HG02943 (cell line): ENCODE data around the gene GRIK2.
A peak's percentile ranks its signal among the peaks of the same experiment; 100 is the strongest.
"Not testable (repeated sequence)": the region's sequence is repeated elsewhere in the genome, so short reads cannot be mapped to it uniquely, and the experiment has no call there.

Experiments used
- ATAC-seq: cut with Tn5 transposase; IDR thresholded peaks from one replicate; pipeline ENCODE4 v1.9.1; 2021; ENCODE audit warnings: mild to moderate bottlenecking, low read depth, moderate library complexity; ENCODE audit not compliant: unreplicated experiment

Gene GRIK2

GRCh38 chr6:101607111-101607690 lies 213.7 kb downstream of the GRIK2 start:
- ATAC-seq, result no peak

- ATAC-seq, result no peak
These were observed 215.2 kb downstream of the GRIK2 start for GRCh38 chr6:101608703-101609102.

- no peak for ATAC-seq
These were observed 220.0 kb downstream of the GRIK2 start for GRCh38 chr6:101613556-101613955.

GRCh38 chr6:101614774-101615173 lies 221.3 kb downstream of the GRIK2 start:
- no peak for ATAC-seq

GRCh38 chr6:101626269-101626668 lies 232.8 kb downstream of the GRIK2 start:
- ATAC-seq, result no peak

GRCh38 chr6:101630941-101631340 lies 237.4 kb downstream of the GRIK2 start:
- ATAC-seq, result no peak

- ATAC-seq, result no peak
These were observed 239.6 kb downstream of the GRIK2 start for GRCh38 chr6:101633081-101633480.

GRCh38 chr6:101638865-101639264 lies 245.4 kb downstream of the GRIK2 start:
- ATAC-seq, result not testable (repeated sequence)

GRCh38 chr6:101640131-101640530 lies 246.6 kb downstream of the GRIK2 start:
- ATAC-seq, result no peak

GRCh38 chr6:101645770-101646169 lies 252.3 kb downstream of the GRIK2 start:
- no peak for ATAC-seq

GRCh38 chr6:101650402-101651100 lies 257.0 kb downstream of the GRIK2 start:
- no peak for ATAC-seq

GRCh38 chr6:101652079-101652478 lies 258.6 kb downstream of the GRIK2 start:
- ATAC-seq, result no peak

- ATAC-seq, result no peak
These were observed 261.6 kb downstream of the GRIK2 start for GRCh38 chr6:101655109-101655508.

- ATAC-seq, result peak; percentile 89
These were observed 268.8 kb downstream of the GRIK2 start for GRCh38 chr6:101662111-101662897.

GRCh38 chr6:101663100-101663499 lies 269.6 kb downstream of the GRIK2 start:
- ATAC-seq, result no peak

- ATAC-seq, result no peak
These were observed 272.7 kb downstream of the GRIK2 start for GRCh38 chr6:101666256-101666655.

- ATAC-seq, result no peak
These were observed 275.1 kb downstream of the GRIK2 start for GRCh38 chr6:101668496-101669030.

- ATAC-seq, result no peak
These were observed 282.7 kb downstream of the GRIK2 start for GRCh38 chr6:101676187-101676586.

- ATAC-seq, result no peak
These were observed 289.4 kb downstream of the GRIK2 start for GRCh38 chr6:101682937-101683336.

GRCh38 chr6:101683884-101684283 lies 290.4 kb downstream of the GRIK2 start:
- ATAC-seq, result no peak

GRCh38 chr6:101686653-101687052 lies 293.1 kb downstream of the GRIK2 start:
- no peak for ATAC-seq
